NCI-H146 (cell line): ENCODE data around the gene CDC42BPA.
"Not testable (repeated sequence)": the region's sequence is repeated elsewhere in the genome, so short reads cannot be mapped to it uniquely, and the experiment has no call there.

Source experiments
- DNase-seq: peaks from one replicate; lab custom pipeline; 2025; lab: John Stamatoyannopoulos, UW

CDC42BPA gene

GRCh38 chr1:227069490-227069889 lies 248.8 kb downstream of the CDC42BPA start:
- no peak for DNase-seq

DNA sequence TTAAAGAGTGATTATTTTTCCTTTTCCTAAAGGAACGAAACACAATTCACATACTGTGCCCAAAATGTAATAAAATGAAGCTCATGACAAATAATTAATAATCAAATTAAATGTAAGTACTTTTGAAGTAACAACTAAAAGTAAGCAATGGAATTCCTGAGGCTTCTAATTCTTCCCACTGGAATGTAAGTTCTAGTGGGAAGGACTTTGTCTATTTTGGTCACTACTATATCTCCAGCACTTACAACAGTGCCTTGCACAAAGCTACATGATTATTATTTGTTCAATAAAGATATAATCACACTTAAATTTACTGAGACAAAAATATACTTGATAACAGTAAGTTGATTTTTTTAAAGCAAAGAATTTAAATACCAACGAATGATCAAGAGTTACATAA lies 249.4 kb downstream of the CDC42BPA start:
- no peak for DNase-seq

DNA sequence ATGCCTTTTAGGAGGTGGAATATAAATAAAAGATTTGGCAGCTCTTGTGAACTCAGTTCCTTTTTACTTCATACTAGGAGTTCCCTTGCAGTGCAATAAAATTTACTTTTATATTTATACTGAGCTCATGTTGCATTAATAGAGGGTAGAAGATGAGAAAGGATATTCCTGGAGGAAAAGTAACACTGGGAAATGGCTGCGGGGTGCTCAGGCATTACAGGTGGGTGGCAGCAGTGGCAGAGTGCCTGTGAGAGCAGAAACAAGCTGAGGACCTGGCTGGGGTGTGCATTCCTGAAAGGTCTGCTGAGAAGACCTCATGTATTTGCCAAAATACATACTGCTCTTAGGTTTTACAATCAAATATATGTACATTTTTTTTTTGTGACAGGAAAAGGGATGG lies 251.3 kb downstream of the CDC42BPA start:
- no peak for DNase-seq

DNA sequence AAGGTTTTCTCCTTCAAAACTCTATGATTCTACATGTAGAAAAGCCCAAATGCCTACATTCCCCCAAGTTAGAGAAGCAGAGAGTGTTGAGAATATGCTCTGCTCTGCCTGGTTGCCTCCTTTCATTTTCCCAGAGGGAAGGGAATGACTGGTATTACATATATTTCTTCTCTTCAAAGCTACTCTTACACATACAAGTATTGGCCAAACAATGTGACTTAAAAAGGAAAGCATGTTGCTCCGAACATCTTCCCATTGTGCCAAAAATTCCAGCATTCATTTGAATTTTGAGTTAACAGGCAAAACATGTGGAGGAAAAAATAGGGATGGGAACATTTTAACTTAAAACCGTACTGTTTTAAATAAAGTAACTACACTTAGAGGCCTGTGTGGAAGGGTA lies 253.0 kb downstream of the CDC42BPA start:
- DNase-seq, result no peak

- DNase-seq, result no peak
These were observed 256.0 kb downstream of the CDC42BPA start for GRCh38 chr1:227062306-227062705.

GRCh38 chr1:227059076-227059475 lies 259.2 kb downstream of the CDC42BPA start:
- DNase-seq, result no peak

DNA sequence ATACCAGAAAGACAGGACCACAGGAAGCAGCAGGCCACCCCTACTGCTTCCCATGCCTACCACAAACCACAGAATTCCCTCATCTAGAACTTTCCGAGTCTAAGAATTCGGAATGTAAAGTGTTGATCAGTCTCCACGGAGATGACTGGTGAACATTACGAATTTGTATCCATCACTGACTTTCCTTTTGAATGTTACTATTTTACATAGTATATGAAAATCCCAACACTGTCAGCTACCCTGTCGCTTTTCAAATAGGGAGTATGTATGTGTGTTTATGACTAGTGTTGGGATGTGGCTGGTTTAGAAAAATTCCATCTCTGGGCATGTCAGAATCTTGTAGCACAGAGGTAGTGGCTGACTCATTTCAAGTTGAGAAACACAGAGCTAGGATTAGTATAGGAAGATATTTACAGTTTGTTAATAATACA lies 260.0 kb downstream of the CDC42BPA start:
- no peak for DNase-seq

DNA sequence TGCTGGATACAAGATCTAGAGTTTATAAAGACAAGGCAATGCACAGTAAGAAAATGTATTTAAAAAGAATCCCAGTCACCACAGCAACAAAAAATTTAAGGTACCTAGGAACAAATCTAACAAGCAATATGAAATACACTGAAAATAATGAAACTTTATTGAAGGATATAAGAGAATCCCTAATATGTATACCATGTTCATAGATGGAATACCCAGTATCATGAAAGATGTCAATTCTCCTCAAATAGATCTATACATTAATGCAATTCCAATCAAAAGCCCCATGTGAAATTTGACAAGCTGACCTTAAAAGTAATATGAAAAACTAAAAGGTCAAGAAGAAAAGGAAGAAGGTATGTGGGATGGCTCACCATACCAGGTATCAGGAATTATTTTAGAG lies 269.0 kb downstream of the CDC42BPA start:
- no peak for DNase-seq

DNA sequence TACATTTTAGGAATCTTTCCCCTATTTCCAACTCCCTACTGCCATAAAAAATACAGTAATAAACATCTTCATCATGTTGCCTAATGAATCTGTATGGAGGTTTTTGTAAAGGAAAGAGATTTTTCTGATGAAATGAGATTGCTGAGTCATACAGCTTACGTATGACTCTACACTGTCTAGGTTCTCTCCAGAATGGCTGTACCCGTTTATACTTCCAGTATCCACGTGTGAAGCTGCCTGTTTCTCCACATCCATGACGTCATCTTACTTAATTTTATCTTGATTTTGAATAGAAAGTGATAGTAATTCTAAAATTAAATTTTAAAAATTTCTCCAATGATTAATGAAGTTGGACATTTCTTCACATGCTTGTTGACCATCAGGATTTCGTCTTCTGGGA lies 274.5 kb downstream of the CDC42BPA start:
- no peak for DNase-seq

- DNase-seq, result no peak
These were observed 276.0 kb downstream of the CDC42BPA start for GRCh38 chr1:227042292-227042691.

DNA sequence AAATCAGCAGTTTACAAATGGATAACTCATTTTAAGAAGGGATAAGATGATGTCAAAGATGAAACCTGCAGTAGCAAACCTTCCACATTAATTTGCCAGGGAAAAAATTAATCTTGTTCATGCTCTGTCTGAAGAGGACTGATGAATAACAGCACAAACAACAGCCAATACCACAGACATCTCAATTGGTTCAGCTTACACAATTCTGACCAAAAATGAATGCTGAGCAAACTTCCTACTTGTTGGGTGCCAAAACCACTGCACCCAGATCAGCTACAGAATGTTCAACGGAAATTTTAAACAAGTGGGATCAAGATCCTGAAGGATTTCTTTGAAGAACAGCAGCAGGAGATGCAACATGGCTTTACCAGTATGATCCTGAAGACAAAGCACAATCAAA lies 279.9 kb downstream of the CDC42BPA start:
- DNase-seq, result no peak

GRCh38 chr1:227037121-227037520 lies 281.2 kb downstream of the CDC42BPA start:
- DNase-seq, result no peak

DNA sequence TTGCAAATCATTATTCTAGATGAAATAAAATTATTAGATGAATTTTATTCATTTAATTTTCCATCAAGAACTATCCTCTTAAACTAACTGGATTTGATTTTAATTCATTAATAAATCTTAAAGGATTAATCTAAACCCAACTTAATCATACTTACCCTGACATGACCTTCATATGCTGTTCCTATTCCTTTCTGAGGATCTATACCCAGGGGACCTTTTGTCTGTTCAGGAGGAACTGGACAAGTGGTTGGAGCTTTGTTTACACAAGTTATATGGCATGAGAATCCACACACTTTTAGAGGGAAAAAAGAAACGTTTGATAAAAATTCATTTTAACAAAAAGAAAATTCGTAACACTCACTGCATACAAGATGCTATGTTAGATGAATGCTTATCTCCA lies 283.0 kb downstream of the CDC42BPA start:
- DNase-seq, result no peak

DNA sequence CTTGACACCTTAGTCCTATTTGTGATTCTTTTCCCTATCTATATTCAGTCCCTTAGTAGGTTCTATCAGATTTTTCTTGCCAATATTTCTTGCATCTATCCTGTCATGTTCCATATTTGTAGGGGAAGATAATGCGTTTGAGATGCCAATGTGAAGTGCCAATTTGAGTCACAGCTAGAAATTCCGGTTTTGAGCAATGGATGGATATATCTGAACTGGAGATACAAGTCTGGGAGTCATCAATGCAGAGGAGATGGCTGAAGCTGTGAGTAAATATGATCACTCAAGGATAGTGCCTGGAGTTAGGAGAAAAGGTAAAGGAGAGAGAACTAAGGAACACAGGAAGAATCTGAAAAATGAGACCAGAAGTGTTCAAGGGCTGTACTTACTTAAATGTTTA lies 284.4 kb downstream of the CDC42BPA start:
- no peak for DNase-seq

DNA sequence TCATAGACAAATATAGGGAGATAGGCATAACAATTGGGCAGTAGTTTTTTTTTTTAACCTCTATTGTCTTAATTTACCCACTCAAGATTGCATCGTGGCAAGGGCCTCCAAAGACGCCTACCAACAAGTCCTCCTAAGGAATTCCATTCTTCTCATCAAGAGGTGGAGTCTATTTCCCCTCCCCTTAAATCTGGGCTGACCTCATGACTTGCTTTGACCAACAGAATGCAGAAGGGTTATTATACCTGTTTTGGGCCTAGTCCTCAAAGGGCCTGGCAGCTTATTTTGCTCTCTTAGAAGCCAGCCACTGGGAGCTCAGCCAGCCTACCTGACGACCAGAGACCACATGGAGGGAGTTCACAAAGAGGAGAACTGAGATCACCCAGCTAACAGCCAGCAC lies 285.9 kb downstream of the CDC42BPA start:
- DNase-seq, result no peak

DNA sequence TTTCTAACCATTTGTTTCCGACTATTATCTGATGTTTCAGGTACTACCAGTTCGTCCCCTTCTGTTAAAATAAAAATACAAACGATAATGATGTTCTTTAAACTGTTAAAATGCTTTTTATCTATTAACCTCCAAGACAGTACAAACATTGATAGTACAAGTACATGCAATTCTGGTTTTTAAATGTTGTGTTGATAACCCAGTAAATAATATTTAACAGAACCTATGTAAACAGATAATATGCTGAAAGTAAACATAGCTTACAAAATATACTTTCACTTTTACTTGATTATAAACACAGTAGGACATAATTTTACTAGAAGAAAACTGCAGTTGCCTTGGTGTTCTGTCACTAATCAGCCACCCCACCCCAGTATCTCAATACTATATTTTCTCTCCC lies 301.3 kb downstream of the CDC42BPA start:
- no peak for DNase-seq

GRCh38 chr1:227010645-227011044 lies 307.6 kb downstream of the CDC42BPA start:
- DNase-seq, result no peak

GRCh38 chr1:227009937-227010336 lies 308.4 kb downstream of the CDC42BPA start:
- DNase-seq, result no peak

DNA sequence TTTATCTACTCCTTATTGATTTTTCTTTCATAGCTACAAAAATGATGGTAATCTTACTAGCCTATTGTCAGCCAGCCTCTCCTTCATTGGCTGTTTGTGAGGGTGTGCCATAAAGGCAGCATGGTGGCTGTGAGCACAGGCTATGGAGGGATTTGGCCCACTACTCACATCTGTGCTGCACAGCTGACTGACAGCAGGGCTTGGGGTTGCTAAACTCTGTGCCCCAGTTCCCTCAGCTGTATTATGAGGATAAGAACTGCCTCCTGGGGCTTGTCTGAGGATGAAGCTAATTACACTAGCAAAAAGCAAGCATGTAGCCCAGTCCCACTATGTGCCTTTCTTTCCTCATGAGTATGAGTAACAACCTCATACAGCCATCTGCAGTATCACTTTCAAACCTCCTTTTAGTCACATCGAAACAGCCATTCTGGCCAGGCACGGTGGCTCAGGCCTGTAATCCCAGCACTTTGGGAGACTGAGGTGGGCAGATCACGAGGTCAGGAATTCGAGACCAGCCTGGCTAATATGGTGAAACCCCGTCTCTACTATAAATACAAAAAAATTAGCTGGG lies 312.0 kb downstream of the CDC42BPA start:
- DNase-seq, result no peak

DNA sequence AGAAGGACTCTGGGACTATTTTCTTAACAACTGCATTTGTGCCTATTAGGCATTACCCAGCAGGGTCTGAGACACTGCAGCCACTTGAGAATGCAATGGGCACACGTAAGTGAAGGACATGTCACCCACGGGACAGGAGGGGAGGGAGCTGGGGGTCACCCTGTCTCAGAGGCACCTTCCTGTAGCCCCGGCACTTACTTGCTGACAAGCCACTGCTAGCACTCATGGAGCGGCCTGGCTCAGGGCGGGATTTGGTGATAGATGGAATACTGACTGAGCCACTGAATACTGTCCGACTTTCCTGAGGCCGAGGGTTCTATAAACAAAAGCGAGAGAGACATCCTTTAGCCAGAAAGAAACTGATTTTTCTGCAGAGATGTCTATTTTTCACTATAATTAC lies 313.5 kb downstream of the CDC42BPA start:
- no peak for DNase-seq

DNA sequence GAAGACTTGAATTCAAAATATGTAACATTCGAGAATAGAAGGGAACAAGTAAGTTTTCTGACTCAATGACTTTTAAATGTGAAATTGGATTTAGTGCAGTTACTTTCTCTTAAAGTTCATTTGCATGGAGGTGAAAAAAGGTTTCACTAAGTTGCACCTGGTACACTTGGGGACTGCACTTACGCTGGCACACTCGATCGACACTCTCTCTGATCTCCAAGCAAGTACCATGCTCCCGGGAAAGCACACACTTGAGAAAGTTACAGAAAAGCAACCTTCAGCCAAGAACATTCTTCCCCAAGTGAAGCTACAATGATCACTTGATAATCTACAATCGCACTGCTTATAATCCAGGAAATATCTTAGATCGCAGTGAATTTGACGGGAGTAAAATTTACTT lies 315.1 kb downstream of the CDC42BPA start:
- no peak for DNase-seq

DNA sequence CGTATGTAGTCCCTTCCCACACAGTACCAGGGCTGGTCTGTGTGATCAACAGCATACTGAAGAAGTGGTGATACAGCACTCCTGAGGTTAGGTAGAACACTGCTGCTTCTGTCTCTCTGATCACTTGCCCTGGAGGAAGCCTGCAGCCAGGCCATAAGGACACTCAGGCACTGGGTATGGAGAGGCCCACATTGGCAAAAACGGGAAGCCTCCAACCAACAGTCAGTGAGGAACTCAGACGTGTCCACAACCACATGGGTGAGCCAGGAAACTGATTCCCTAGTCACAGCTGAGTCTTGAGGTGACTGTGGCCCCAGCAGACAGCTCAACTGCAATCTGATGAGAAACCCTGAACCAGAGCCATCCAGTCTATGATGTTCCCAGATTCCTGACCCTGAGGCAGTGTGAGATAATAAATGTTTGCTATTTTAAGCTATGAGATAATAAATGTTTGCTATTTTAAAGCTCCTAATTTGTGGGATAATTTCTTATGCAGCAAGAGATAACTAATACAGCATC lies 315.7 kb downstream of the CDC42BPA start:
- DNase-seq, result no peak

DNA sequence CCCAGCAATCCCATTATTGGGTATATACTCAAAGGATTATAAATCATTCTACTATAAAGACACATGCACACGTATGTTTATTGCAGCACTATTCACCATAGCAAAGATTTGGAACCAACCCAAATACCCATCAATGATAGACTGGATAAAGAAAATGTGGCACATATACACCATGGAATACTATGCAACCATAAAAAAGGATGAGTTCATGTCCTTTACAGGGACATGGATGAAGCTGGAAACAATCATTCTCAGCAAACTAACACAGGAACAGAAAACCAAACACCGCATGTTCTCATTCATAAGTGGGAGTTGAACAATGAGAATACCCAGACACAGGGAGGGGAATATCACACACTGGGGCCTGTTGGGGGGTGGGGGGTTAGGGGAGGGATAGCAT lies 318.7 kb downstream of the CDC42BPA start:
- not testable (repeated sequence) for DNase-seq
